ENCODE results near the gene SCN8A.
"Not testable (repeated sequence)": the region's sequence is repeated elsewhere in the genome, so short reads cannot be mapped to it uniquely, and the experiment has no call there.

The SCN8A gene

GRCh38 chr12:51591016-51591901, at the start of gene SCN8A:
Gene SCN8A (plus strand): TSS chr12:51591233. CDS start chr12:51662818, 71,585 bp downstream.
- peak; percentile 83 for DNase-seq (ENCODE audit: low spot score)

- DNase-seq (ENCODE audit: low spot score): no peak
These were observed 44.9 kb upstream of the SCN8A start for GRCh38 chr12:51546097-51546496.

- DNase-seq (ENCODE audit: low spot score): no peak
These were observed 43.4 kb upstream of the SCN8A start for GRCh38 chr12:51547606-51548005.

GRCh38 chr12:51548241-51548640, 42.8 kb upstream of the SCN8A start:
- no peak for DNase-seq (ENCODE audit: low spot score)

DNA sequence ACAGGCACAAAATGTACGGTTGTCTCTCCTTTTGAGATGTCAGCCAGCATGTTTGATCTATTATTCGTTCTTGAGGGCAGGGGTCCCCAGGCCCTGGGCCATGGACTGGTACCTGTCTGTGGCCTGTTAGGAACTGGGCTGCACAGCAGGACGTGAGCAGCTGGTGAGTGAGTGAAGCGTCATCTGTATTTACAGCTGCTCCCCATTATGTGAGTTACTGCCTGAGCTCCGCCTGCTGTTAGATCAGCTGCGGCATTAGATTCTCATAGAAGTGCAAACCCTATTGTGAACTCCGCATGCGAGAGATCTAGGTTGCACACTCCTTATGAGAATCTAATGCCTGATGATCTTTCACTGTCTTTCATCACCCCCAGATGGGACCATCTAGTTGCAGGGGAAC, 41.4 kb upstream of the SCN8A start:
- no peak for DNase-seq (ENCODE audit: low spot score)

DNA sequence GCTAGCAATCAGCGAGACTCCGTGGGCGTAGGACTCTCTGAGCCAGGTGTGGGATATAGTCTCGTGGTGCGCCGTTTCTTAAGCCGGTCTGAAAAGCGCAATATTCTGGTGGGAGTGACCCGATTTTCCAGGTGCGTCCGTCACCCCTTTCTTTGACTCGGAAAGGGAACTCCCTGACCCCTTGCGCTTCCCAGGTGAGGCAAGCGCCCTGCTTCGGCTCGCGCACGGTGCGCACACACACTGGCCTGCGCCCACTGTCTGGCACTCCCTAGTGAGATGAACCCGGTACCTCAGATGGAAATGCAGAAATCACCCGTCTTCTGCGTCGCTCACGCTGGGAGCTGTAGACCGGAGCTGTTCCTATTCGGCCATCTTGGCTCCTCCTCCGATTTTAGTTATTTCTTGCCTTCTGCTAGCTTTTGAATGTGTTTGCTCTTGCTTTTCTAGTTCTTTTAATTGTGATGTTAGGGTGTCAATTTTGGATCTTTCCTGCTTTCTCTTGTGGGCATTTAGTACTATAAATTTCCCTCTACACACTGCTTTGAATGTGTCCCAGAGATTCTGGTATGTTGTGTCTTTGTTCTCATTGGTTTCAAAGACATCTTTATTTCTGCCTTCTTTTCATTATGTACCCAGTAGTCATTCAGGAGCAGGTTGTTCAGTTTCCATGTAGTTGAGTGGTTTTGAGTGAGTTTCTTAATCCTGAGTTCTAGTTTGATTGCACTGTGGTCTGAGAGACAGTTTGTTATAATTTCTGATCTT, 22.6 kb upstream of the SCN8A start:
- not testable (repeated sequence) for DNase-seq (ENCODE audit: low spot score)

GRCh38 chr12:51579321-51579850, 11.6 kb upstream of the SCN8A start:
- DNase-seq (ENCODE audit: low spot score): no peak

GRCh38 chr12:51589060-51589459, 2.0 kb upstream of the SCN8A start:
- no peak for DNase-seq (ENCODE audit: low spot score)

- no peak for DNase-seq (ENCODE audit: low spot score)
These were observed 1.4 kb upstream of the SCN8A start for GRCh38 chr12:51589557-51590176.

DNA sequence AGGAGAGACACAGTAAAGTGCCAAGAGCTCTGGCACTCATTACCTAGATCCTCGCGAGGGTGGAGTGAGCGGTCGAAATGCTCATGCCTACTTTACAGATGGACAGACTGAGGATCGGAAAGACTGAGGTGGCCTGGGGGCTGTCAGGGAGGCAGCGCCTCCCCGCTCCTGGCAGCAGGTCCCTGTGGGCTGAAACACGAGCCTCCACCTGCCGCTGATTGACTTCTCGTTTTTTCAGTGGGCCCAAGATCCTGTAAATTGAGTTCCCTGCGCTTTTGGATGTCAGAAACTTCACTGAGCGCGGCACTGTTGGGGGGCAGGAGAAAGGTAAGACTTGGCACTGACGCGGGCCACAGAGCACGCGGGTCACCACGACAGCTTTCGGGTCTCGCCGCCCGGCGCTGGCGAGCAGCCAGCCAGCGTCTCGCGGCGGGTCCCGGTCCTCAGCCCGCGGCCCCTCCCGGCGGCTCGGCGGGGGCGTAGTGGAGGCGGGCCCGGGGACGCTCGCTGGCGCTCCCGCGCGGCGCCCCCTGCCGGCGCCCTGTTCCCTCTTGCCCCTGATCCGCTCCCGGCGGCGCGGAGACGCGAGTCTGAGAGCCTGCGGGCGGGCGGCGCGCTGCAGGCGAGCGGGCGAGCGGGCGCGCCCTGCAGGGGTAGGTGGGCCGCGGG, 552 bp upstream of the SCN8A start:
- peak; percentile 91 for DNase-seq (ENCODE audit: low spot score)

DNA sequence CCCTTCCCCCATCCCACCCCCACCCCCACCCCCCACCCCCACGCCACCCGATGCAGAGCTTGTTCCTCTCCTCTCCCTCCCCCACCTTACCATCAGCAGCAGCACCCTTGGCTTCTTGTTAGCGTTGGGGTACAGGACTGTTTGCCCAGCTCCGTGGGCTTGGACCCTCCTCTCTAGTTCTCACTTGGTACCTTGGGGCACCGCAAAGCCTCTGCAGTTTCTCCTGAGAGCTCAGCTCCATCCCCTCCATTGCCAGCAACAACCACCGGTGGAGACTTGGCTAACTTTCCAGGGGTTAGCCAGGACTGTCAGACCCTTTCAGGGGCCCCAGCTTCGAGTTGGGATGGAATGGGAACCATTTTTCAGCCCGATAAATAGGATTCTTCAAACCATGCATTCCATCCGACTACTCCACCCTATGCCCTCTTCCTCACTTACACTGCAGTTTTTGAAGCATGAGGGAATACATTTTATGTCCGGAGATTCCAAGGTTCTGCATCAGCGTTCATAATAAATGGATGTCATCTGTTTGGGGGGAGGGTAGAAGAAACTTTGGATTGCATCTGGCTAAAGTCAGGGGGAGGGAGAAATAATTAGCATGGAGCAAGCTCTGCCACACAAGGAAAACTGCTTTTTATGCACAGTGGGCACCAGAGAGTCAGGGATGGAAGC, 1.1 kb downstream of the SCN8A start:
- peak; percentile 51 for DNase-seq (ENCODE audit: low spot score)

DNA sequence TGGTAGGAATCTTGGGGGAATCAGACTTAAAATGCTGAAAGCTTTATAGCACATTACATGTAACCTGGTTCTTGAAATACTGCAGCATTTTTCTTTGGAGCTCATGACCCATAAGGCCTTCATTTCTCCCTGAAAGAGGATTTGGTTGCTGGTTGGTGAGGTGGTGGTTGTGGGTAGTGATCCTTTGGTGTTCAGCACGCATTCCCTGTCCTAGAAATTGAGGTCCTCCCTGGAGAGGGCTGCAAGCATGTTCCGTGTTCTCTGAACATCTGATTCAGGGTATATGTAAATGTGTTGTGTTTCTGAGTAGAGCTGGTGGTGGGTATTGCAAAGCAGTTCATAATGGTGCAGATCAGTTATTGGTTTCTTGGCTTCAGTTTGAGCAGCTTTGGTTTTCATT, 2.0 kb downstream of the SCN8A start:
- no peak for DNase-seq (ENCODE audit: low spot score)

GRCh38 chr12:51593539-51593938, 2.5 kb downstream of the SCN8A start:
- DNase-seq (ENCODE audit: low spot score): peak; percentile 59

GRCh38 chr12:51598156-51598555, 7.1 kb downstream of the SCN8A start:
- no peak for DNase-seq (ENCODE audit: low spot score)

DNA sequence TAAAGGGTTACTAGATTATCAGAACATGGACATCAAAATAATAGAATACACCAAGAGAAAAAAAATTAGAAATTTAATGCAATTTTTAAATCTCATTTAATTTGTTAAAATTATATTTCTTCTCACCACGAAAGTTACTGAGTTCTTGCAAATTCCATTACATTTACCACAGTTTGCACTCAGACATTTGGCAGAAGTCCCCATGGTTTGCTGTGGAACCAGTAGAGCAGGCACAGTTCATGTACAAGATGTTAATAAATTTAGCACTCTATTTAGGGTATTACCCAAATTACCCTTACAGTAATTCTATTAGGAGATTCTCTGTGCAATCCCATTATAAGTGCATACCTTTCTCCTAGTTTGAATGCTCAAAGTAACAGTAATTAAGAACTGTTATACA, 9.7 kb downstream of the SCN8A start:
- no peak for DNase-seq (ENCODE audit: low spot score)

DNA sequence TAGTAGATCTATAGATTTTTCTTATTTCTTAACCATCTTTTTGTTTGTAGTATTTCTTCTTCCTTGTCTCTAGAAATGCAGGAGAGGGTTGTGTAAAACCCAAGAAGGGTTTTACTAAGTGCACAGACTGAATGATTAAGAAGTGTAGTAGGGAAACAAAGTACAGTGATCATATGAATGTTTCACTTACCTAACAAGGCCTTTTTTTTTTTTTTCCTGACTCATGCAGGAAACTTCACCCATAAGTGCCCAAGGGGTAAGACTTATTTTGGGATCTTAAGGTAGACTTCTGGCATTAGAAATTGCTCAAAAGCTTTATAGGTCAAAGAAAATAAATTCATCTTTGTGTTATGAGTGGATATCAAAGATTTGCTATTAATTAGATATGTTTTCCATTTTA, 10.2 kb downstream of the SCN8A start:
- no peak for DNase-seq (ENCODE audit: low spot score)

DNA sequence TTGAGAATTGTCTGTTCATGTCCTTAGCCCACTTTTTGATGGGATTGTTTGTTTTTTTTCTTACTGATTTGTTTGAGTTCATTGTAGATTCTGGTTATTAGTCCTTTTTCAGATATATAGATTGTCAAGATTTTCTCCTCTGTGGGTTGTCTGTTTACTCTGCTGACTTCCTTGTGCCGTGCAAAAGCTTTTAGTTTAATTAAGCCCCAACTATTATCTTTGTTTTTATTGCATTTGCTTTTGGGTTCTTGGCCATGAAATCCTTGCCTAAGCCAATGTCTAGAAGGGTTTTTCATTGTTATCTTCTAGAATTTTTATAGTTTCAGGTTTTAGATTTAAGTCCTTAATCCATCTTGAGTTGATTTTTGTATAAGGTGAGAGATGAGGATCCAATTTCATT, 14.9 kb downstream of the SCN8A start:
- not testable (repeated sequence) for DNase-seq (ENCODE audit: low spot score)

DNA sequence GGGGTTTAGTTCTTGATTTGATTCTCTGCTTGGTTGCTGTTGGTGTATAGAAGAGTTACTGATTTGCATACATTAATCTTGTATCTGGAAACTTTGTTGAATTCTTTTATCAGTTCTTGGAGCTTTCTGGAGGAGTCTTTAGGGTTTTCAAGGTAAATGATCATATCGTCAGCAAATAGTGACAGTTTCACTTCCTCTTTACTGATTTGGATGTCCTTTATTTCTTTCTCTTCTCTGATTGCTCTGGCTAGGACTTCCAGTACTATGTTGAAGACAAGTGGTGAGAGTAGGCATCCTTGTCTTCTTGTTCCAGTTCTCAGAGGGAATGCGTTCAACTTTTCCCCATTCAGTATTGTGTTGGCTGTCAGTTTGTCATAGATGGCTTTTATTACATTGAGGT, 16.2 kb downstream of the SCN8A start:
- not testable (repeated sequence) for DNase-seq (ENCODE audit: low spot score)

GRCh38 chr12:51620448-51620847, 29.4 kb downstream of the SCN8A start:
- DNase-seq (ENCODE audit: low spot score): no peak

DNA sequence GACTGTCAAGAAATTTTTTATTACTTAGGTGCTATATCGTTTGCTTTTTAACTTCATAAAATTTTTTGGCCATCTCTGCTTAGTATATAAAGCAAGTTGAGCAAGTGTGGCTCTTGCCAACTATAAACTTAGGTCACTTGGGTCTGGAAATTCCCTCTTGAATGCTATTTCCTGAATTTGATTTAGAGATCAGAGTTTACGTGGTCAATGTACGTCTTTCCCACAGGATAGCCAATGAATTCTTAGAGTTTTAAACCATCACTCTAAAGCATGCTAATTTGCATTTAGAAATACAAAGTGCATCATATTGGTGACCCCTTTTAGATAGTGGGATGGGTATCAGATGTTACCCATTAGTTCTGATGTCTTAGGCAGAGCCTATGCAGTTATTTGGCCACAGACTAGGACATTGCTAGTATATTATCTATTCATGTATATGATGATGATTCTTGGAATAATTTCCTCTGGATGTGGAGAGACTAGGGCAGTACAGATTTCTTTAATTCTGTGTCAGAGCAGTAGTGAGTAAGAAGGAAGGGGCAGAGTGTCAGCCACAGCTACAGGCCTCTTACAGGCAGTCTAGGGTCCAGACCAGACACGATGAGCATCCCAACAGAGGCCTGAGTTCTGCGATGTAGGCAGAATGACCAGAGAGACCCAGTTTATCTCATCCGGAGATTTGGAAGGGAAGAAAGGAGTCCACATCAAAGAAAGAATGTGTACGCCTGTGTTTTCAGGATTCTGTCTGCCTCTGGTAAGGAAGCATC, 30.3 kb downstream of the SCN8A start:
- DNase-seq (ENCODE audit: low spot score): no peak

DNA sequence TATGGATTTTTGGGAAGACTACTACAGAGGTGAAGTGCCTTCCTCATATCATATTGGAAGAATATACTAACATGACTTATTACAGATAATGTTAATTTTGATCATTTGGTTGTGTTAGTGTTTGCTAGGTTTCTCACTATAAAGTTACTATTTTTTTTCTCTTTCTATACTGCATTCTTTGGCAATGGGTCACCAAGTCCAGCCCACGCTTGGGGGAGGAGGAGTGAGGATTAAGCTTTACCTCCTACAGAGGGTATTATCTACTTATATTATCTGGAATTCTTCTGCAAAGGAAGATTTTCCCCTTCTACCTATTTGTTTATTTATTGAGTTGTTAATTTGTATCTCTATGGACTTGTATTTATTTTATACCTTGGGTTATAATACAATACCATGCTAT, 31.5 kb downstream of the SCN8A start:
- DNase-seq (ENCODE audit: low spot score): peak; percentile 27

Data from AG08396 (cell line).